ENCODE data around the gene ACSL4.
"Not testable (repeated sequence)": the region's sequence is repeated elsewhere in the genome, so short reads cannot be mapped to it uniquely, and the experiment has no call there.

The ACSL4 gene

GRCh38 chrX:109724971-109725370 is 8.1 kb downstream of the ACSL4 start:
- DNase-seq: not testable (repeated sequence)

- DNase-seq: no peak
Observed at GRCh38 chrX:109720947-109721346, 12.1 kb downstream of the ACSL4 start.

DNA sequence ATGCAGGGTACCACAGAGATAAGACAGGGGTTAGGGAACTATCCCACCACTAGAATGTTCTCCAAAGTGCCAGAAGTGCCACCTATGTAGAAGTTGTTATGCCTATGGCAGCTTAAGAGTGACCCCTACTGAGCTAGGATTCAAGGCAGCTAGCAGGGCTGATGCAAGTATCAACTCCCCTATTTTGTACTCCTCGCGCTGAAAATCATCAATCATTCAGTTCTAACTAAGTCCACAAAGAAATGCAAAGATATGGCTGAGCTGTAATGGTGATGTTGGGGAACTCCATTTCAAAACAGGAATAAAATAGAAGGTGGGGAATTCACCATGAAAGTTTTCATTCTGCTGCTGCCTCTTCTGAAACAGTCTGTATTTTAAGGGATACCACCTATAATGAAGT is 13.8 kb downstream of the ACSL4 start:
- DNase-seq: no peak

DNA sequence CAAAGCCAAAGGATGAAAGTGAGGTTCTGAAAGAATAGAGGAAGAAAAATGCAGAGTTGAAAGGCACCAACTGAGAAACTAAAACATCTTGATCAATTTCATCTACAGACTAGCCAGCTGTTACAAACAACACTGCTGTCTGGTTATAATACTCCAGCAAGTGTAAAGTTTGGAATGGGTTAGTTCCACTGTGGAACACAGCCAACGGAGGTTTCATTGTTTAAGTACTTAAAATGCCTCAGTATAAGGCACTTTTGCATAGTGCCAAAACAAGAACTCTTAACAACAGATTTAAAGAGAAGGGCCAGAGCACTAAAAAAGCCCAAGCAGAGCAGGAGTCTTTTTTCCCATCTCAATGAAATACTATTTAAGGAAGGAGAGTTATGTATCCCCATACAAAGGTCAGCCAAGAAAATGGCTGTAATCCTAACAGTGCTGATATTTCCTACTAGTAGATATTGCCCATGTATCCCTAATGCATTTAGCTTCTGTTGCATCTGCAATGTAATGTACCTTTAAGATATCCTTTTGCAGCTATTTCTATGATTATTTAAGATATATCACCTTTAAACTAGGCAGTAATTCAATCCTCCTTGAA is 16.5 kb downstream of the ACSL4 start:
- no peak for DNase-seq

DNA sequence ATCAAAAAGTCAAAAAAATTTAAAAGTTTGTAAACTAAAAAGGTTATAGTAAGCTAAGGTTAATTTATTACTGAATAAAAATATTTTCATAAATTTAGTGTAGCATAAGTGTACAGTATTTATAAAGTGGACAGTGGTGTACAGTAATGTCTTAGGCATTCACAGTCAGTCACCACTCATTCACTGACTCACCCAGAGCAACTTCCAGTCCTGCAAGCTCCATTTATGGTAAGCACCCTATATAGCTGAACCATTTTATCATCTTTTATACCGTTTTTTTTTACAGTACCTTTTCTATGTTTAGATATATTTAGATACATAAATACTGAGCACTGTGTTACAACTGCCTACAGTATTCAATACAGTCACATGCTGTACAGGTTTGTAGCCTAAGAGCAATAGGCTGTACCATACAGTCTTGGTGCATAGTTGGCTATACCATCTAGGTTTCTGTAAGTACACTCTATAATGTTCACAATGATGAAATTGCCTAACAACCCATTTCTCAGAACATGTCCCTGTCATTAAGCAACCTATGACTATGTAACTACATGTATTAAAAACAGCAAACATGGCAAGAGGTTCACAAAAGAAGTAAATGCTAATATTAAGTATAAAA is 18.6 kb downstream of the ACSL4 start:
- DNase-seq: no peak

- DNase-seq: no peak
Observed at GRCh38 chrX:109710181-109710580, 22.9 kb downstream of the ACSL4 start.

DNA sequence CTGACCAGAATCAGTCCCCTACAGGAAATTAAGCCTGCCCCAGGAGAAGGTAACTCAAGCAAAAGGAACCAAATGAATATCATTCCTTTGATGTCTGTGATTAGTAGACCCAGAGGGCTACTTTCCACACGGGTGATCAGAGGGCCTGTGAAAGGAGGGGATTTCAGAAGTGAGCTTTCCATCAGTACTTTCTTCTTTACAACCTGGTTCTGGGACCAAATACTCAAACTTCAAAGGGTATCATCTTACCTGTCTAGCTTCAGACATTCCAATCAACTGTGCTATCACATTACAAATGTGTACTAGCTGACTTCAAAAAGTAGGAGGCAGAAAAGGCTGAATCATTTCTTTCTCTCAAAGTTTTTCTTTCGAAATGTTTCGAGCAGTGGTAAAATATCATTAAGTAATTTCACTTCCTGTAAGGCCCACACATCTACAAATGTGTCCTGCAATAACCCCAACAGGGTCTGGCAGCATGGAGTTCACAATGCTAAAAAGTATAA is 23.9 kb downstream of the ACSL4 start:
- DNase-seq: no peak

DNA sequence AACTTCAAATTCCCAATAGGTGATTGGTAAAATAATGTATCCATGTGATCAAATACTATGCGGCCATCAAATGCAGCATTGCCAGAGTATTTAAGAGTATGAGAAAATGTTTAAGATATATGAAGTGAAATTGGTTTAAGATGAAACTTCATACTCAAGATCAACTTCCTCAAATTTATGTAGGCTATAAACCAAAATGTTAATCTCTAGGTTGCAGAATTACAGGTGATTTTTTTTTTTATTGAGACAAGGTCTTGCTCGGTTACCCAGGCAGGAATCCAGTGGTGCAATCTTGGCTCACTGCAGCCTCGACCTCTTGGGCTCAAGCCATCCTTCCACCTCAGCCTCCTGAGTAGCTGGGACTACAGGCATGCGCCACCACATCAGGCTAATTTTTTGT is 25.3 kb downstream of the ACSL4 start:
- no peak for DNase-seq

- DNase-seq: no peak
Observed at GRCh38 chrX:109707319-109707718, 25.7 kb downstream of the ACSL4 start.

DNA sequence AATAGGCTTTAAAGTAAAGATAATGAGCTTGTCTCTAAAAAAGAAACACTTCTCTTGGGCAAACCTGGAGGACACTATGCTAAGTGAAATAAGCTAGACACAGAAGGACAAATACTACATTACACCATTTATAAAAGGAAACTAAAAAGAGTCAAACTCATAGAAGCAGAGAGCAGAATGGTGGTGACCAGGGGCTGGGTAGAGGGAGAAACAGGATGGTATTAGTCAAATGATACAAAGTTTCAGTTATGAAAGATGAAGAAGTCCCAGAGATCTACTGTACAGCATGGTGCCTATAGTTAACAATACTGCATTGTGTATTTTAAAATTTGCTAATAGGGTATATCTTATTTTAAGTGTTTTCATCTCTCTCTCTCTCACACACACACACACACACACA is 28.5 kb downstream of the ACSL4 start:
- no peak for DNase-seq

DNA sequence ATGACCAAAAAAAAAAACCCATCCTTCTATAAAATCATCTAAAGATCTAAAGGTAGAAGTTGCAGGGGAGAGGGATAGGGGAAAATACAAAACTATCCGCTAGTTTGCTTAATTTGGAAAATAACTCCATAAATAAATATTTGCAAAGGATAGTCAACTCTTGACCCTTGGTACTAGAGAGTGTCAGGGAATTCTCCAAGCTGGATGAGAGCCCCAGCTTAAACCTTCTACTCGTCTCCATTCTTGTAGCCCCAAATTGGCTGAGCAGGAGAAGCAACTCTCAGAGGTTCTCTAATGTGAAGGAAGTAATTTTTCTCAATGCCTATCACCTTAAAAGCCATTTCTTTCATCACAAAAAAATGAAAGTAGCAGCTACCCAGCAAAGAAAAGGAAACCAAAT is 35.2 kb downstream of the ACSL4 start:
- no peak for DNase-seq

- DNase-seq: no peak
Observed at GRCh38 chrX:109696146-109696740, 36.8 kb downstream of the ACSL4 start.

DNA sequence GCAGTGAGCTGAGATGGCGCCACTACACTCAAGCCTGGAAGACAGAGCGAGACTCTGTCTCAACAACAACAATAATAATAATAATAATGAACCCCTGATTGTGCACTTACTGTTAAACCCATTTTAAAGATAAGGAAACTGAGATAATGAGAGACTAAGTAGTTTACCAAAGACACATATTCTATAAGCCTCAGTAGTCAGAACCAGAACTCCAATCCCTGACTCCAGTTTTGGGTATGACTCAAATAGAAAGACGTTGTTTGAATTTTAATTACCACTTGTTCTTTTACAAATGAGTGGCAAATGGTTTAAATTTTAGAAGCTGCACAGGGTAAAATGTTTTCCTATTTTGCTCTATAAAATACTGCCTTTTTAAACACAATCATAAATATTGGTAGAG is 37.4 kb downstream of the ACSL4 start:
- no peak for DNase-seq

DNA sequence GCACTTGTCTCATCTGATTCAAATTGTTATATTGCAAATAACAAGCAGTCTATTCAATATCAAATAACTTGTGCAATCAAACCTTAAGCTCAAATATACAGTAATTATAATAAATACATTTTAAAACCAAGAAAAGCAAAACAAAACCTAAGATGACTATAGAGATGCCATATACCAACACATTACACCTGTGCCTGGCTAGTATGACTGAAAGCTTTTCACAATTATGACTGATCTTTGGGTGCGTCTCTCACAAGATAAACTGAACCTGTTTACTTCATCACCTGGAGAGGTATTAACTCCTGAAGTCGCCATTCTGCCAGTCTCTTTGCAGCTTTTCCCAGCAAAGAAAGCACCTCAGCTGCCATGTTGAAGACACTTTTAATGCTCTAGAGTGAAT is 41.3 kb downstream of the ACSL4 start:
- DNase-seq: no peak

DNA sequence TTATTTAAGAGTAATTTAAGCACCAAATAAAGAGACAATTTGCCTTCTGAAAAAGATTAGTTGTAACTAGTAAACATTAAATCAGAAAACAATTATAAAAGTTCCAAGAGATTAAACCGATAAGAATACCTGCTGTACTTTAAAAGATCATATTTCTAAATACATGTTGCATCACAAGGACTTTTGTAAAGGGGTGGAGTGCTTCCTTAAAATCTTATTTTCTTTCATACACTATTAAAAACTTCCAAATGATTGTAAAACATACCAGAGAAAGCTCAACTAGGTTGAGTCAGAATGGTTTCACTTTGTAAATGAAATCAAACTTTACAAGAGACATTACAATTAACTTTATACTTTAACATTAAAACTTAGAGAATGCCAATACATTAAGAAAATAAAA is 41.8 kb downstream of the ACSL4 start:
- no peak for DNase-seq

DNA sequence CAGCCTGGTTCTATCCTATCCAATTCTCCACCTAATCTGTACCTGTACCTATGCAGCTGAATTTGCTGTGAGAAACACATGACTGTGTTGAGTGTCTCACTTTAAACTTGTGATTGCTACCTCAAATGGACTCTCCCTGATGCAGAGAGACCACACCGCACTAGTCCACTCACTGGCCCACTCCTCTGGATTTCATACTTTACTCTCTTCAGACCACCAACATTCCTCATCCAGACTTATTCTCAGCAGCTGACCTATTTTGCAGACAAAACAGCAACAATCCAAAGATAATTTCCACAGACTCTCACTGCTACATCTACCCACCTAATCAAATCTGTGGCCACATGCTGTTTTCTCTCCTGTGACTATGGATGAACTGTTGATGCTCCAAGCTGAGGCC is 45.2 kb downstream of the ACSL4 start:
- no peak for DNase-seq

- DNase-seq: no peak
Observed at GRCh38 chrX:109685656-109686078, 47.4 kb downstream of the ACSL4 start.

DNA sequence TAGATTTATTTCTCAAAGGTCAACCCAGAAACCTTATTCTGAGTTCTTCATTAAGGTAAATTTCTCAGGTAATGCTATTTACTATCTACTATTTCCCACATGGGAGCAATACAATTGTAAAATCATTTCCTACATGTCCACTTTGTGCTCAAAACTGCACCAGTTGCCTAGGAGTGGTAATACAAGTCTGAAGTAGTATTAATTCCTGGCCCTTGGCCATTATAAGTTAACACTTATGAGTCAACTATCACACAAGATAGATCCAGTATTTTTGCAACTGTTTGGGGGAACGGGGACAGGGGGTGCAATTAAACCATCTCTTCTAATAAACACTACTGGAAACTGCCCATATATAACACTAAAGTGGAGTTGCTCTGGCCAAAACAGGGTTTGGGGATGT is 48.9 kb downstream of the ACSL4 start:
- no peak for DNase-seq

GRCh38 chrX:109681475-109682081 is 51.5 kb downstream of the ACSL4 start:
- no peak for DNase-seq

GRCh38 chrX:109679820-109680219 is 53.2 kb downstream of the ACSL4 start:
- DNase-seq: no peak

- no peak for DNase-seq
Observed at GRCh38 chrX:109672239-109672638, 60.8 kb downstream of the ACSL4 start.

DNA sequence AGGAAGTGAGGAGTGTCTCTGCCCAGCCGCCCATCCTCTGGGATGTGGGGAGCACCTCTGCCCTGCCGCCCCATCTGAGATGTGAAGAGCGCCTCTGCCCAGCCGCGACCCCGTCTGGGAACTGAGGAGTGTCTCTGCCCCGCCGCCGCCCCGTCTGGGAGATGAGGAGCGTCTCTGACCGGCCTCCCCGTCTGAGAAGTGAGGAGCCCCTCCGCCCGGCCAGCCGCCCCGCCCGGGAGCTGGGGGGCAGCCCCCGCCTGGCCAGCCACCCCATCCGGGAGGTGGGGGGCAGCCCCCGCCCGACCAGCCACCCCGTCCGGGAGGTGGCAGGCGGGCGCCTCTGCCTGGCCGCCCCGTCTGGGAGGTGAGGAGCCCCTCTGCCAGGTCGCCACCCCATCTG is 61.9 kb downstream of the ACSL4 start:
- DNase-seq: not testable (repeated sequence)

GRCh38 chrX:109667986-109668385 is 65.1 kb downstream of the ACSL4 start:
- DNase-seq: no peak
